Keratinocyte (primary cell): ENCODE results near the gene IFIT3. TPM values are rescaled to one million over a fixed set of nuclear protein-coding genes. Genes with fewer than 3 reads are reported as not detected.

Source experiments
- DNase-seq: peaks from one replicate; pipeline ENCODE4 v3.0.0-alpha.2; 2011; ENCODE audit warnings: low read depth, missing footprints, low spot score
- FAIRE-seq: peaks from 2 replicates; lab custom pipeline; 2011; peaks lifted over from hg19 to GRCh38; lab: Jason Lieb, UNC
- H2AFZ ChIP-seq: 2 replicates; pipeline ENCODE4 v1.6.0; 2012; ENCODE audit warnings: low read length, control low read depth, inconsistent platforms; ENCODE audit not compliant: control insufficient read depth
- H3K27ac ChIP-seq: 2 replicates; pipeline ENCODE4 v1.5.1; 2011; ENCODE audit warnings: low read length; ENCODE audit not compliant: control insufficient read depth, insufficient read depth
- H3K27me3 ChIP-seq: 3 replicates; pipeline ENCODE4 v1.6.0; 2011; ENCODE audit warnings: low read length; ENCODE audit not compliant: control insufficient read depth, insufficient read depth; ENCODE audit errors: extremely low read depth
- H3K36me3 ChIP-seq, 2 experiments: 2 replicates in 1 of 2; 3 replicates in 1 of 2; pipeline ENCODE4 v1.5.1; 2011; ENCODE audit warnings: low read length in 2 of 2, mild to moderate bottlenecking in 1 of 2; ENCODE audit not compliant: control insufficient read depth in 2 of 2, insufficient read depth in 2 of 2; ENCODE audit errors: extremely low read depth in 1 of 2
- H3K4me1 ChIP-seq: 3 replicates; pipeline ENCODE4 v1.5.1; 2011; ENCODE audit warnings: low read length; ENCODE audit not compliant: control insufficient read depth, insufficient read depth; ENCODE audit errors: extremely low read depth
- H3K4me2 ChIP-seq: 3 replicates; pipeline ENCODE4 v1.6.0; 2011; ENCODE audit warnings: low read depth, low read length; ENCODE audit not compliant: control insufficient read depth, insufficient read depth; ENCODE audit errors: extremely low read depth
- H3K4me3 ChIP-seq, 3 experiments: fragments of 200-600 bp in 1 of 3; sonication (generic) in 1 of 3; 2 replicates in 2 of 3; 3 replicates in 1 of 3; pipeline ENCODE4 v1.5.1; 2011 to 2016; ENCODE audit warnings: low read length in 3 of 3, mild to moderate bottlenecking in 3 of 3, control low read depth in 2 of 3, inconsistent platforms in 1 of 3, low read depth in 1 of 3, mixed read lengths in 1 of 3, mixed run types in 1 of 3, moderate library complexity in 1 of 3; ENCODE audit not compliant: control insufficient read depth in 2 of 3, insufficient read depth in 2 of 3; ENCODE audit errors: extremely low read depth in 1 of 3
- H3K79me2 ChIP-seq: 2 replicates; pipeline ENCODE4 v1.6.0; 2012; ENCODE audit warnings: low read length; ENCODE audit not compliant: control insufficient read depth, insufficient read depth
- H3K9ac ChIP-seq: 3 replicates; pipeline ENCODE4 v1.6.0; 2011; ENCODE audit warnings: low read length; ENCODE audit not compliant: control insufficient read depth, insufficient read depth; ENCODE audit errors: extremely low read depth
- H3K9me1 ChIP-seq: 3 replicates; pipeline ENCODE4 v1.6.0; 2011; ENCODE audit warnings: low read length; ENCODE audit not compliant: control insufficient read depth, insufficient read depth; ENCODE audit errors: extremely low read depth
- H3K9me3 ChIP-seq: 2 replicates; pipeline ENCODE4 v1.5.1; 2012; ENCODE audit warnings: low read depth, low read length; ENCODE audit not compliant: control insufficient read depth
- H4K20me1 ChIP-seq: 3 replicates; pipeline ENCODE4 v1.6.0; 2011; ENCODE audit warnings: low read length; ENCODE audit not compliant: control insufficient read depth, insufficient read depth; ENCODE audit errors: extremely low read depth
- EZH2 ChIP-seq: IDR thresholded peaks from one replicate; pipeline ENCODE4 v1.6.1; 2012; ENCODE audit warnings: inconsistent platforms, mild to moderate bottlenecking, low read length, moderate library complexity
- dilution Hi-C: fragments of 300-500 bp; cut with MboI; formaldehyde crosslinking; loops from one replicate; pipeline ENCODE4 v1.7.0; 2020; ENCODE audit warnings: low sequenced_read_pairs; ENCODE audit not compliant: extremely low pct_ligation_motif_present
- polyA plus RNA-seq, 5 experiments: library from polyadenylated mRNA; depleted of rRNA in 3 of 5; stranded (reverse) in 3 of 5; stranded (forward) in 1 of 5; unstranded in 1 of 5; fragments of >200 nt; gene quantifications; 1 replicate in 1 of 5; 2 replicates in 3 of 5; 3 replicates in 1 of 5; pipeline versions ENCODE4 v1.2.1 to v1.2.3, GENCODE V29; 2011 to 2012; ENCODE audit warnings: missing spikeins in 2 of 5, low read depth in 1 of 5, low replicate concordance in 1 of 5
- TF ChIP-seq, protein P1 (sequence below), 3 experiments: IDR thresholded peaks in 1 of 3; conservative IDR thresholded peaks in 1 of 3; optimal IDR thresholded peaks in 1 of 3; 2 replicates in 2 of 3; 3 replicates in 1 of 3; pipeline versions ENCODE3 to v1.5.1; 2011; ENCODE audit warnings: low read length in 3 of 3, mild to moderate bottlenecking in 3 of 3, moderate library complexity in 2 of 3, control low read depth in 1 of 3, inconsistent platforms in 1 of 3; ENCODE audit not compliant: insufficient read depth in 2 of 3; ENCODE audit errors: extremely low read depth in 1 of 3

IFIT3 gene
- polyA plus RNA-seq, 1 donor (not counting 4 experiments of a cell fraction or from before 2014, with no cell fraction given), result 42.6 TPM

GRCh38 chr10:89377705-89378637 is 50.2 kb downstream of the IFIT3 start, which contains the start of gene IFIT1B:
Gene IFIT1B (plus strand): TSS chr10:89378056. CDS start chr10:89378136, 80 bp downstream.
- dilution Hi-C loops, result no loop called here
- Histone ChIP-seq H3K4me3 (no peak within 1 kb of the TSS), H3K9me3 (no peaks in the 10 kb centered on the region), H3K27me3 (no peaks in the 10 kb centered on the region), H2AFZ (no peak within 1 kb of the TSS), H3K9me1 (no peaks in the 10 kb centered on the region), H4K20me1 (no peaks in the 10 kb centered on the region), H3K79me2 (no peaks in the 10 kb centered on the region), H3K4me2 (no peak within 1 kb of the TSS), H3K27ac (no peak within 1 kb of the TSS), H3K9ac (no peak within 1 kb of the TSS), H3K36me3 (no peaks in the 10 kb centered on the region), H3K4me1 (peaks cover 8% of the 10 kb centered on the region)
- no peak for FAIRE-seq
- DNase-seq, result no peak
- no peak for TF ChIP-seq EZH2
- TF ChIP-seq, protein P1, sequence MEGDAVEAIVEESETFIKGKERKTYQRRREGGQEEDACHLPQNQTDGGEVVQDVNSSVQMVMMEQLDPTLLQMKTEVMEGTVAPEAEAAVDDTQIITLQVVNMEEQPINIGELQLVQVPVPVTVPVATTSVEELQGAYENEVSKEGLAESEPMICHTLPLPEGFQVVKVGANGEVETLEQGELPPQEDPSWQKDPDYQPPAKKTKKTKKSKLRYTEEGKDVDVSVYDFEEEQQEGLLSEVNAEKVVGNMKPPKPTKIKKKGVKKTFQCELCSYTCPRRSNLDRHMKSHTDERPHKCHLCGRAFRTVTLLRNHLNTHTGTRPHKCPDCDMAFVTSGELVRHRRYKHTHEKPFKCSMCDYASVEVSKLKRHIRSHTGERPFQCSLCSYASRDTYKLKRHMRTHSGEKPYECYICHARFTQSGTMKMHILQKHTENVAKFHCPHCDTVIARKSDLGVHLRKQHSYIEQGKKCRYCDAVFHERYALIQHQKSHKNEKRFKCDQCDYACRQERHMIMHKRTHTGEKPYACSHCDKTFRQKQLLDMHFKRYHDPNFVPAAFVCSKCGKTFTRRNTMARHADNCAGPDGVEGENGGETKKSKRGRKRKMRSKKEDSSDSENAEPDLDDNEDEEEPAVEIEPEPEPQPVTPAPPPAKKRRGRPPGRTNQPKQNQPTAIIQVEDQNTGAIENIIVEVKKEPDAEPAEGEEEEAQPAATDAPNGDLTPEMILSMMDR (optimal IDR thresholded peaks at IDR 0.05 in 1 of 3, IDR thresholded peaks at IDR 0.05 in 1 of 3, conservative IDR thresholded peaks at IDR 0.05 in 1 of 3; ENCODE audit: extremely low read depth in 1 of 3, insufficient read depth in 2 of 3, low read length in 3 of 3), result no peak

GRCh38 chr10:89379103-89379502 is 51.3 kb downstream of the IFIT3 start:
- H3K9me1 ChIP-seq, result no peaks in the 10 kb centered on the region
- H3K27ac ChIP-seq, result no peak overlapping the region
- DNase-seq, result no peak
- dilution Hi-C loops, result no loop called here
- H2AFZ ChIP-seq, result no peak overlapping the region
- H3K79me2 ChIP-seq, result no peaks in the 10 kb centered on the region
- no peak for FAIRE-seq
- H3K4me1 ChIP-seq, result peaks cover 5% of the 10 kb centered on the region
- TF ChIP-seq, protein P1 (optimal IDR thresholded peaks at IDR 0.05 in 1 of 3, IDR thresholded peaks at IDR 0.05 in 1 of 3, conservative IDR thresholded peaks at IDR 0.05 in 1 of 3; ENCODE audit: extremely low read depth in 1 of 3, insufficient read depth in 2 of 3, low read length in 3 of 3), result no peak
- no peak for TF ChIP-seq EZH2
- H3K36me3 ChIP-seq, result no peaks in the 10 kb centered on the region
- no peak overlapping the region for H3K9ac ChIP-seq
- H4K20me1 ChIP-seq, result no peaks in the 10 kb centered on the region
- no peaks in the 10 kb centered on the region for H3K9me3 ChIP-seq
- H3K4me2 ChIP-seq, result no peak overlapping the region
- H3K4me3 ChIP-seq, result no peak overlapping the region
- H3K27me3 ChIP-seq, result no peaks in the 10 kb centered on the region
